Measurements from ENCODE around the gene NAALAD2.
A peak's percentile ranks its signal among the peaks of the same experiment; 100 is the strongest.
"Not testable (repeated sequence)": the region's sequence is repeated elsewhere in the genome, so short reads cannot be mapped to it uniquely, and the experiment has no call there.

Gene NAALAD2

DNA sequence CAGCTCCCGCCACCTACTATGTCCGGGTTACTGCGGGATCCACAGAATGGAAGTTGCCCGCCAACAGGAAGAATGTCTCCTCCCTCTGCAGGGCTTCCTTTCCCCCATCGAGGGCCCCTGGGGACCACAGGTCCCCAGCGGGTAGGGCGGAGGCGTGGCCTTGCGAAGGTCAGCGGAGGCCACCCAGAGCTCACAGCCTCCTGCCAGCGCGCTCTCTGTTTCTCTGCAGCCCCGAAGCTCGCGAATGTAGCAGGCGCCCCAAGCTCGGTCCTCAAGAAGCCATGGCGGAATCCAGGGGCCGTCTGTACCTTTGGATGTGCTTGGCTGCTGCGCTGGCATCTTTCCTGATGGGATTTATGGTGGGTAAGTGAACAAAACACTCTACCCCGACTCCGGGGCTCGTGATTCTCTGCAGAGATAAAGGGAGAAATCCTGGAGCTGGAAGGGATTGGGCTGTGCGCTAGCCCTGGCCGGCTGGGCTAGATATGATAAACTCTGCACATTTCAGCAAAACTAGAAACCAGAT is at the start of gene NAALAD2:
Gene NAALAD2 (plus strand): TSS at position 186 of the 526 bp plus-strand sequence. CDS start 96 bp downstream, at position 282.
- DNase-seq: peak; percentile 37

DNA sequence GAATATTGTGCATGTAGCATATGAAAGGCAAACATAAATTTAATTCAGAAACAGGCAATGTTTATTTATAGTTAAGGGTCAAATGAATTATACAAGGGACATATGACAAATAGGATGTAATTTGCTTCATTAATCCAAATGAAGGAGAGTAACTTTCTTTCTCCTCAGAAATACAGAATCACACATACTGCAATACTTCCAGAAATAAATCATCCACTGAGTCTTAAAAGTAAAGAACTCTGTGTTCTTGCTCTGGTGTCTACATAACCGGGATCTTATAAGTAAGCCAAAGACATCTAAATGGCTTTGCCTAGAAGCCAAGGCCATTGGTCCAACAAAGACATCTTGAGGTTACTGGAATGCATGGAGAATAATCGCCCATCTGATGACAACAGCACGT is 48.8 kb upstream of the NAALAD2 start, which contains the start of gene UBTFL1:
Gene UBTFL1 (plus strand): TSS at position 301 of the 400 bp plus-strand sequence. CDS start 0 bp downstream, at position 301.
- not testable (repeated sequence) for DNase-seq

DNA sequence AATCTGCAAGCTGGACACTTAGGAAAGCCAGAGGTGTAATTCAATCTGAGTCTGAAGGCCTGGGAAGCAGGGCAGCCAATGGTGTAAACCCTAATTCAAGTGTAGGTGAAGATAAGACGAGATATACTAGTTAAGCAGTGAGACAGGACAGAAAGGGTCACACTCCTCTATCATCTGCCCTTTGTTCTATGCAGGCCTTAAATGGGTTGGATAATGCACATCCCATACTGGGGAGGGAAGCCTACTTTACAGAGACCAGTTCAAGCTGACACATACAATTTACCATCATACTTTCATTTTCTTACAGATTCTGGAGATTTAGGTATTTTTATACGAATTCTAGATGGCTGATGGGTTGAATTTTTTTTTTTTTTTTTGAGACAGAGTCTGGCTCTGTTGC is 45.7 kb upstream of the NAALAD2 start:
- DNase-seq: not testable (repeated sequence)

- not testable (repeated sequence) for DNase-seq
These were observed 39.1 kb upstream of the NAALAD2 start for GRCh38 chr11:90095230-90095924.

GRCh38 chr11:90098261-90098660 is 36.2 kb upstream of the NAALAD2 start:
- not testable (repeated sequence) for DNase-seq

- DNase-seq: no peak
These were observed 34.0 kb upstream of the NAALAD2 start for GRCh38 chr11:90100431-90100830.

GRCh38 chr11:90113541-90113940 is 20.9 kb upstream of the NAALAD2 start:
- no peak for DNase-seq

DNA sequence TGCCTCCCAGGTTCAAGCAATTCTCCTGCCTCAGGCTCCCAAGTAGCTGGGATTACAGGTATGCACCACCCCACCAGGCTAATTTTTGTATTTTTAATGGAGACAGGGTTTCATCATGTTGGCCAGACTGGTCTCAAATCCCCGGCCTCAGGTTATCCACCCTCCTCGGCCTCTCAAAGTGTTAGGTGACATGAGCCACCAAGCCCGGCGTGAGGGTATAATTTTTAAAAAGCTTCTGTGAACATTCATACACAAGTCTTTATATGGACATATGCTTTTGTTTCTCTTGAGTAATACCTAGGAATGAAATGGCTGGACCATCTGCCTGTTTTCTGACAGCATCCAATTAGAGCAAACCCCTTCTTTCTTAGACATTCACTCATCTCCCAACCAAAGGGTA is 14.3 kb upstream of the NAALAD2 start:
- DNase-seq: no peak

GRCh38 chr11:90124371-90124770 is 10.1 kb upstream of the NAALAD2 start:
- no peak for DNase-seq

DNA sequence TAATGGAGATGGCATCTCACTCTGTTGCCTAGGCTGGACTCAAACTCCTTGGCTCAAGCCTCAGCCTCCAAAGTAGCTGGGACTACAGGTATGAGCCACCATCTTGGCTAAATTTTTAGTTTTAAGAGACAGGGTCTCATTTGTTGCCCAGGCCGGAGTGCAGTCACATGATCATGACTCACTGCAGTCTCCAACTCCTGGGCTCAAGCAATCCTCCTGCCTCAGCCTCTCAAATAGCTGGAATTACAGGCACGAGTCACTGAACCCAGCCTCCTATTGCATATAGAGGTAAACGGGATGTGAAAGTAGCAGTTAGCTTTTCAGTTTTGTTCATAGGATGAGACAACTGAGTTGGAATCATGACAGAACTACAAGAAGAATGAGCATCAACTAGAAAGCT is 9.5 kb upstream of the NAALAD2 start:
- no peak for DNase-seq

DNA sequence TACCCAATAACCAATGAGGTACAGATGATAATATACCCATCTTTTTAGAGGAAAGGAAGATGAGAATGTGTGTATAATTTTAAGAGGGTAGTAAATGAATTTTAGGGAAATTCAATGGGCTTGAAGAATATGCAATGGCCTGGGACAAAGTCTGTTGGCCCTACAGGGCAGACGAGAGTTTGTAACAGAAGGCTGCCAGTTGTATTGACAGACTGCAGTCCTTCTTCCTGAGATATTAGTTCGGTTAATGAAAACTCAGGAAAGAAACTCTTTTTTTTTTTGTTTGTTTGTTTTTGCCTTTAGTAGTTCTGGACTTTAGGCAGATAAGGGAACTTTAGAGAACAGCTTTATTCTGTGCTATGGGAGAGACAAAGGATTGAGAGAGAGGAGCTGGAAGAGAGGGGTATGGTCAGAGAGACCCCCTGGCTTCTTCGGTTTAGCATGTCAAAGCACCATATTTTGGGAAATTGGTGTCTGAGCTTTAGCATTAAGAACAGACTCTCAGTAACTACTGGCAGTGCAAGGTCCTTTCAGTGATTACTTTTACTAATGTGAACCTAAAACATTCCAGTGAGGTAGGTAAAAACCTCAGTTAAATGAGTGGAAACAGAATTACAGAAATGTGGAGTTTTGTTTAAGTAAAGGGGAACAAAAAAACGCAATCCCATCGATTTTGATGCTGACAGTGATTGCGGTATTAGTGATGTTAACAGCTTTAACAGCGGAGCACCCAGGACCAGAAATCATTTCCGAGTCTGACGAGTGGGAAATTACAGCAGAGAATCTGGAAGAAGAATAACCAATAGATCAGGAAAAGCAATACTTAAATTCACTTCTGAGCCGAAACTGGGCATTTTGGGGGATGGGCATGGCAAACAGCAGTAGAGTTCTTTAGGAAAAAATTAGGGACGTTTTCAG is 644 bp upstream of the NAALAD2 start:
- DNase-seq: no peak

- DNase-seq: no peak
These were observed 553 bp downstream of the NAALAD2 start for GRCh38 chr11:90135016-90135415.

- DNase-seq: no peak
These were observed 14.4 kb downstream of the NAALAD2 start for GRCh38 chr11:90148900-90149299.

DNA sequence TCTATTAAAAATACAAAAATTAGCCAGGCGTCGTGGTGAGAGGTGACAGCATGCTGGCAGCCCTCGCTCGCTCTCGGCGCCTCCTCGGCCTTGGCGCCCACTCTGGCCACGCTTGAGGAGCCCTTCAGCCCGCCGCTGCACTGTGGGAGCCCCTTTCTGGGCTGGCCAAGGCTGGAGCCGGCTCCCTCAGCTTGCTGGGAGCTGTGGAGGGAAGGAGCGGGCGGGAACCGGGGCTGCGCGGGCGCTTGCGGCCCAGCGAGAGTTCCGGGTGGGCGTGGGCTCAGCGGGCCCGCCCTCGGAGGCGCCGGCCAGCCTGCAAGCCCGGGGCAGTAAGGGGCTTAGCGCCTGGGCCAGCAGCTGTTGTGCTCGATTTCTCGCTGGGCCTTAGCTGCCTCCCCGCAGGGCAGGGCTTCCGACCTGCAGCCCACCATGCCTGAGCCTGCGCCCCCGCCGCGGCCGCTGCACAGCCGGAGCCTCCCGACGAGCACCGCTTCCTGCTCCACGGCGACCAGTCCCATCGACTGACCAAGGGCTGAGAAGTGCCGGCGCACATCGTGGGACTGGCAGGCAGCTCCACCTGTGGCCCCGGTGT is 32.6 kb downstream of the NAALAD2 start:
- not testable (repeated sequence) for DNase-seq

DNA sequence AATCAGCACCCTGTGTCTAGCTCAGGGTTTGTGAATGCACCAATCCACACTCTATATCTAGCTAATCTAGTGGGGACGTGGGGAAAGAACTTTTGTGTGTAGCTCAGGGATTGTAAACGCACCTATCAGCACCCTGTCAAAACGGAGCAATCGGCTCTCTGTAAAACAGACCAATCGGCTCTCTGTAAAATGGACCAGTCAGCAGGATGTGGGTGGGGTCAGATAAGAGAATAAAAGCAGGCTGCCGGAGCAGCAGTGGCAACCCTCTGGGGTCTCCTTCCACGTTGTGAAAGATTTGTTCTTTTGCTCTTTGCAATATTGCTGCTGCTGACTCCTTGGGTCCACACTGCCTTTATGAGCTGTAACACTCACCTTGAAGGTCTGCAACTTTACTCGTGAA is 33.2 kb downstream of the NAALAD2 start:
- not testable (repeated sequence) for DNase-seq

DNA sequence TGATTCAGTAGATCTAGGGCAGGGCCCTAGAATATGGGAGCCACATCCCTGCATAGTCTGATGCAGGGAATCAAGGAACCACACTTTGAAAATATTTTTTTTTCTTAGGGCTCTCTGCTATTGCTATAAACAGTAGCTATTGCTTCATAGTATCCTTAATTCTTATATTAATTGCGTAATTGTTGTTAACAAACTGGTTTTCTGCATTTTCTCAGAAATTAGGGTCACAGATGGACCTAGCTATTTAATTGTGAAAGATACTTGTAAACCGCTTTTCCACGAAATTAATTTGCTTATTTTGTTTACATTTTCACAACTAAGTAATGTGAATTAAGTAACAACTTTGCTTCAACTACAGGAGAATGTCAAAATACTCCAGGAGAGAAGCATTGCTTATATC is 34.1 kb downstream of the NAALAD2 start:
- DNase-seq: no peak

- no peak for DNase-seq
These were observed 36.9 kb downstream of the NAALAD2 start for GRCh38 chr11:90171359-90171758.

DNA sequence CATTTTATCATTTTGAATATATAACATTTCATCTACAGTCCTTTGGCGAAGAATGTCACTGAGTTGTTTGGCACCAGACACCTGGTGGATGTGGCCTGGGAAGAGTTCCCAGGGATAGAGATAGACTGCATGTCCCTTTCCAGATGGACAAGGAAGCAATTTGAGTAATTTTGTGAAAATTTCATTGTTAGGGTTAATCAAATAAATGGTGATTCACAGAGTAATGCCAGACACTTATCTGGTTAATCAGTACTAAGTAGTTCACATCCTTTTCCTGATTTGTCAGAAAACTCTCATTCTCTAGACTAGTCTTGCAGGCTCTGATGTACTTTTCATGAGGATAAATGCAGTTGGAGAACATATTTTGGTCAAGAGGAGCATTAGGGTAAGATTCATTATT is 41.6 kb downstream of the NAALAD2 start:
- no peak for DNase-seq

GRCh38 chr11:90178751-90179150 is 44.3 kb downstream of the NAALAD2 start:
- no peak for DNase-seq

DNA sequence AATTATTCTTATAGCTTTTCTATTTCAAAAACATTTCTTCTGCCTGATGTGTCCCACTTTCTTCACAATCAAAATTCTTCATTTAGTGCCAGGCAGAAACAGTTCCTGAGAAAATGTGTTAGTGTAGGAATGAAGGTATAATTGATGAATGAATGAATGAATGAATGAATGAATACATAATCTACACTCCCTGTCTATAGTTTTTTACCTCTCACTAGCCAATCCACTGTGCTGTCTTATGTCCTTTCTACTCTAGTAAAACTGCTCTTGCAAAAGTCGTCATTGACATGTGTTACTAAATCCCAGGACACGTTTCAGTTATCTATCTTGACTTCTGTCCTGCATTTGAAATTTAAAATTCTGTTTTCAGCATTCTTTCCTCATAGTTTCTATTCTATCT is 45.5 kb downstream of the NAALAD2 start:
- DNase-seq: no peak

DNA sequence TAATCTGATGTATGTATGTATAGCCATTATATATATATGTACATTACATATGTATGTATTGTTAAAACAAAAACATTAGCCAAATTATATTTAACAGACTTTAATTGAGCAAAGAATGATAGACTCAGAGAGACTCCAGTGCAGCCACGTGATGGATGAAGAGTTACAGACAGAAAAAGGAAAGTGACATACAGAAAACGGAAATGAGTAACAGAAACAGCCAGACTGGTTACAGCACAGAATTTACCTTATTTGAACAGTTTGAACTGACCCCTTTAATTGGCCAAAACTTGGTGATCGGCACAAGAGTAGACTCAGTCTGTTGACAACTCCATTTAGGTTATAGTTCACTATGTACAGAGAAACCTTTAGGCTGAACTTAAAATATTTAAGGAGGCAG is 53.4 kb downstream of the NAALAD2 start:
- DNase-seq: no peak

DNA sequence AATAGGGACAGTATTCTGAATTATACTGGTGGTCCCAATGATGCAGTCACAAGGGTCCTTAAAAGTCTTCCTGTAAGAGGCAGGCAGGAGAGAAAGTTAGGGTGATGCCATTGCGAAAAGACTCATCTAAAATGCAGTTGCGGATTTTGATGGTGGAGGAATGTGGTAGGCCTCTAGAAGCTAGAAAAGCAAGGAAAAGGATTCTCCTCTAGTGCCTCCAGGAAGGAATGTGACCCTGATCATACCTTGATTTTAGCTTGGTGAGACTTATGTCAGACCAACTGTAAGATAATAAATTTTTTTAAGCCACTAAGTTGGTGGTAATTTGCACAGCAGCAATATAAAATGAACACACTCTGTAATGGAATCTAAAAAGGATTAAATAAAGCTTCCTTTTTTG is 54.5 kb downstream of the NAALAD2 start:
- no peak for DNase-seq

GRCh38 chr11:90192869-90193582 is 58.6 kb downstream of the NAALAD2 start:
- no peak for DNase-seq
